GM08714 (cell line): ENCODE measurements around the gene OR2H2.

Experiments
- H3K4me3 ChIP-seq: fragments of 200-500 bp; sonication (Bioruptor generic); 2 replicates; pipeline ENCODE4 v1.5.1; 2014; ENCODE audit warnings: mild to moderate bottlenecking, low read length, inconsistent platforms
- ZNF274 ChIP-seq: IDR thresholded peaks from 2 replicates; pipeline ENCODE4 v1.6.1; 2012; ENCODE audit warnings: mild to moderate bottlenecking, low read depth, low read length

OR2H2 gene

GRCh38 chr6:29631860-29632731 is 47.2 kb downstream of the OR2H2 start:
- H3K4me3 ChIP-seq, result peak overlapping the region; percentile 53
- TF ChIP-seq ZNF274, result no peak

GRCh38 chr6:29632789-29633533 is 48.0 kb downstream of the OR2H2 start, which contains the start of gene GABBR1:
TSS of gene GABBR1 (minus strand) at chr6:29633183. CDS start at chr6:29632385, 798 bp downstream.
- H3K4me3 ChIP-seq, result peak within 1 kb of the TSS; percentile 53

GRCh38 chr6:29633534-29633905 is 48.6 kb downstream of the OR2H2 start:
- H3K4me3 ChIP-seq, result no peak overlapping the region
- TF ChIP-seq ZNF274, result no peak

More at GRCh38 chr6:29632789-29633533, 48.0 kb downstream of the OR2H2 start, which contains the start of gene GABBR1:
- TF ChIP-seq ZNF274, result no peak

GRCh38 chr6:29637247-29637646 is 52.3 kb downstream of the OR2H2 start:
- TF ChIP-seq ZNF274, result no peak
- H3K4me3 ChIP-seq, result no peak overlapping the region
